GM21528 (cell line): Measurements from ENCODE around the gene MSH5.

ENCODE experiments used
- ATAC-seq: cut with Tn5 transposase; IDR thresholded peaks from one replicate; pipeline ENCODE4 v1.9.1; 2021; ENCODE audit warnings: mild to moderate bottlenecking, moderate library complexity; ENCODE audit not compliant: unreplicated experiment, low FRiP score

MSH5 gene

GRCh38 chr6:31750411-31751022 is 10.7 kb downstream of the MSH5 start:
- ATAC-seq, result no peak

- ATAC-seq, result no peak
These were observed 13.0 kb downstream of the MSH5 start for GRCh38 chr6:31752739-31753319.

DNA sequence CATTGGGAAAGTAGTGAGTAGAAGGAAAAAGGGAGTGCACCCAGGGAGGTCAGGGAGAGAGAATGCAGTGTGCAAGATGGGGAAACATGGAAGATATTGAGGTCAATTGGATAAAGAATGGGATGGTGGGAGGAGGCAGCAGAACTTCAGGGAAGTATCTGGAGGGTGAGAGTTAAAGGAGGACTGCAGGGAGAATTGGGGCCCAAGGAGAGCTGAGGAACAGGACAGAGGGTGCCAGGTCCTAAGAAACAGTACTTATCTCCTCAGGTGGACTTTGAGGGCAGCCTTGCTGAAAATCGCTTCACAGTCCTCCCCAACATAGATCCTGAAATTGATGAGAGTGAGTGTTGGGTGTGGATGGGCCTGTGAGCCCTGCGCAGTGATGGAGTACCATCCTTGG is 18.5 kb downstream of the MSH5 start:
- no peak for ATAC-seq

DNA sequence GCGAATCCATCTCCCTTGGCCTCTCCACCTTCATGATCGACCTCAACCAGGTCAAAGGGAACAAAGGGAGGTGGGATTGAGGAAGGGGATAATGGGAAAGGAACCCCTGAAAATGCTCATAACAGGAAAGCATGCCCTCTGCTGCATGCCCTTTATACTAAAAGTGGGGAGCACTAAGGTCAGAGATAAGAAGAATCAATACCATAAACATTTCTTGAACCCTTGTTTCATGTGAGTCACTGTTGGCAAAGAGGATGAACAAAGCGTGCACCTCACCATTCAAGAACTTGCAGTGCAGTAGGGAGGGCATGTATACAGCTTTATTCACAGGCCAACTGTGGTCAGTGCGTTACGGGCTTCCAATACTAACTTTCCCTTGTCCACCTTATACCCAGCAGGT is 21.0 kb downstream of the MSH5 start:
- ATAC-seq, result no peak

GRCh38 chr6:31761343-31761742 is 21.5 kb downstream of the MSH5 start:
- no peak for ATAC-seq

DNA sequence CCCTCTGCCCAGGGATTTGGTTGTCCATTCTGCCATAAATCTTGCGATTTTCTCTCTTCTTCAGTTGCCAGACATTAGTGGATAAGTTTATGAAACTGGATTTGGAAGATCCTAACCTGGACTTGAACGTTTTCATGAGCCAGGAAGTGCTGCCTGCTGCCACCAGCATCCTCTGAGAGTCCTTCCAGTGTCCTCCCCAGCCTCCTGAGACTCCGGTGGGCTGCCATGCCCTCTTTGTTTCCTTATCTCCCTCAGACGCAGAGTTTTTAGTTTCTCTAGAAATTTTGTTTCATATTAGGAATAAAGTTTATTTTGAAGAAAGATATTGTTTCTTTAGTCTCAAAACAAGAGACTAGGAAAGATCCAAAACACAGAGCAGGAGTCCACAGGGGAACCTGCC is 22.6 kb downstream of the MSH5 start, which contains the start of gene SAPCD1:
Gene SAPCD1, plus strand, starts transcription at position 301 of the 400 bp plus-strand sequence. CDS start 399 bp downstream, outside the sequence.
- no peak for ATAC-seq

DNA sequence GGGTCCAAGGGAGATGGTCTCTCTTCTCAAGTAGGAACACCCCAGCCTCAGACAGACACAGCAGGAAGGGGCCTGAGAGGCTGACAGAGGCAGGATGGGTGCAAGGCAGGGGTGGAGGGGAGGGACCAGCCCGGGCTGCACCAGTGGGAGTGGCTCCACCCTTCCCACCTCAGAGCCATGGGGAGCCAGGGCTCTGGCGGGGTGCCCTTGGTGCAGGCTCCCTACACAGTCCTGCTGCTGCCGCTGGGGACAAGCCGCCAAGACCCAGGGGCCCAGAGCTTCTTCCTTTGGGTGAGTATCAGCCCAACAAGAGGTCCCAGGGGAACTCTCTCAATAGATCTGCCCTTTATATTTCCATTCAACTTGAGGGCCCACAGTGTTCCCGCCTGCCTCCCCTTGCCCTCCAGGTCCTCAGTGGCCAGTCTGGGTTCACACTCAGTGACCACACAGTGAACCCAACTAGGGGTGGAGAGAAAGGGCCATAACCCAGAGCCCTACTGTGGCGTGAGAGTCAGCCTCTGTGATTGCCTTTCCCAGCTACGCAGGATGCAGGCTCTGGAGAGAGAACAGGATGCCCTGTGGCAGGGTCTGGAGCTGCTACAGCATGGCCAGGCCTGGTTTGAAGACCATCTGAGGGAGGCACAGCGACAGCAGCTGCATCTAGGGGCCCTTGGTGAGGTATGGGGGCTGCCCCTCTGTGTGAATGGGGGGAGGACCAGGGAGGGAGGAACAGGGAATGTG is 23.2 kb downstream of the MSH5 start:
- ATAC-seq, result no peak

GRCh38 chr6:31763619-31763940 is 23.8 kb downstream of the MSH5 start:
- ATAC-seq, result no peak

DNA sequence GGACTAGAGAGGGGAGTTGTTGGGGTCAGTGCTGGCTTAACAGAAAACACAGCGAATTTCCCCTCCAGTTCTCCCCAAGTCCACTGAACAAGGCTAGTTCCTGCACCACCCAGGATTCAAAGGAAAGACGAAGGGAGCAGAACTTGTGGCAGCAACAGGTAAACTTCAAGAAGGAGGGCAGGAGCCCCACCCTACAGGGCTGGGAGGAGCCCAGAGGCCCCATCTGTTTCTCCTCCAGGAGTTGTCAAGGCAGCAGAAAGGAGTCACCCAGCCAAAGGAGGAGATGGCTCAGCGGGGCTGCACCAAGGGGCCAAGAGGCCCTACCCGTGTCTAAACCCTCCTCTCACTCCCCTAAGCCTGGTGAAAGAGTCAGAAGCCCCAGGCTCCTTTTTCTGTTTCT is 24.4 kb downstream of the MSH5 start:
- no peak for ATAC-seq

DNA sequence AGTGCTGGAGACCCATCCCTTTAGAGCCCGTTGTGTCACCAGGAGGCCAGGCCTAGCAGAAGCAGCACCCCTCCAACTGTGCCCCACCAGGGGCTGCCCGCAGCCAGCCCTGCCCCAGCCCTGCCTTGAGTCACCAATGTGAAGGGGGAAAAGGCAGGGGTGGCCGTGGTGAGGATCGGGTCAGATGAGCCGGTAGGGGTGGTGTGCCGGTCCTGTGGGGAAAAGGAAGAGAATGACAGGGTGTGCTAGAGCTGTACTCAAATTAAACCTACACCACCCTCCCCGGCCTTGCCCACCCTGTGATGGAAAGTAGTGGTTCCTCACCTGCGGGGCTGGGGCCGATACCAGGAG is 25.7 kb downstream of the MSH5 start:
- no peak for ATAC-seq

- ATAC-seq, result no peak
These were observed 26.3 kb downstream of the MSH5 start for GRCh38 chr6:31765910-31766794.

- ATAC-seq, result no peak
These were observed 27.4 kb downstream of the MSH5 start for GRCh38 chr6:31767096-31767645.

- no peak for ATAC-seq
These were observed 28.8 kb downstream of the MSH5 start for GRCh38 chr6:31768363-31769257.

DNA sequence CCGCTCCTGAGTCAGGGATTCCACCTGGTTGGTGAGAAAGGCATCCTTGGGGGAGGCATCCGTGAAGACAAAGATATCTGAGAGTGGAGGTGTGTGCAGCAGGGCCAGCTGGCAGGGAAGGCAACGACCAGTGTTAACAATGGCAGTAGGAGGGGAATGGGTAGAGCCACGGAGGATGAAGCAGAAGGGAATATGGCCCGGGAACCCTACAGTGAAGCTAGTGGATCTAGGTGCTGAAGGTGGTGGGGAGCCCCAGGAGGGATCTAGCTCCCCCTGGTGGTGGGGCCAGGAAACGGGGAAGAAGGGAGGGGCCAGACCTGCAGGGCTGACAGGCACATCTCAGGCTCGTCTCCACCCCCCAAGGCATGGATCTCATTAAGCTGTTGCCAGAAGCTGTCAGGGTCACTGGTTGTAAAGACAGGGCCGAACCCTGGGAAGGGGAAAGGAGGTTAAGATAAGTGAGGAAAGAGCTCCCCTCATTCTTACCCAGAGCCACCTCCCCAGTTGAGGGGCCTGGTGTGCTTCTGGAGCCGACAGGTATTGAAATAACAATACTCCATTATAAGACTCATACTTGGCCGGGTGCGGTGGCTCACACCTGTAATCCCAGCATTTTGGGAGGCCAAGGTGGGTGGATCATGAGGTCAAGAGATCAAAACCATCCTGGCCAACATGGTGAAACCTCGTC is 30.0 kb downstream of the MSH5 start:
- no peak for ATAC-seq

- no peak for ATAC-seq
These were observed 31.1 kb downstream of the MSH5 start for GRCh38 chr6:31770860-31771259.

- ATAC-seq, result no peak
These were observed 32.2 kb downstream of the MSH5 start for GRCh38 chr6:31771992-31772358.

DNA sequence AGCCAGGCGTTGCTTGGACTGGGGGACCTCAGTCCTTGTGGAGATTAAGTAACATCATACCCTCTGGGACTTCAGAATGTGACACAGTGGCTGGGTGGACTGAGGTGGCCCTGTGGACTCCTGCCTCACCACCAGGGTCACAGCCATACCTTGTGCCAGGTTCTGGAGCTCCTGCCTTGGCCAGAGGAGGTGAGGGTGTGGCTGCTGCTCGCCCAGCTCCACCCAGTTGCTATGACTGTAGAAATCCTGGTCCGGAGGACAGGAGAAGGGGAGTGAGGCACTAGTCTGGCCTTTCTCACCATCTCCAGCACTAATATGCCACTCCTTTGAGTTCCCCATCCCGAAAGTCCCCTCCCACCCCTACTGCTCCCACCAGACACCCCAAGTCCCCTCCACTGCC is 35.4 kb downstream of the MSH5 start:
- ATAC-seq, result no peak

GRCh38 chr6:31775633-31776484 is 36.1 kb downstream of the MSH5 start:
- no peak for ATAC-seq
